ENCODE results near the gene MIDN.

The MIDN gene

DNA sequence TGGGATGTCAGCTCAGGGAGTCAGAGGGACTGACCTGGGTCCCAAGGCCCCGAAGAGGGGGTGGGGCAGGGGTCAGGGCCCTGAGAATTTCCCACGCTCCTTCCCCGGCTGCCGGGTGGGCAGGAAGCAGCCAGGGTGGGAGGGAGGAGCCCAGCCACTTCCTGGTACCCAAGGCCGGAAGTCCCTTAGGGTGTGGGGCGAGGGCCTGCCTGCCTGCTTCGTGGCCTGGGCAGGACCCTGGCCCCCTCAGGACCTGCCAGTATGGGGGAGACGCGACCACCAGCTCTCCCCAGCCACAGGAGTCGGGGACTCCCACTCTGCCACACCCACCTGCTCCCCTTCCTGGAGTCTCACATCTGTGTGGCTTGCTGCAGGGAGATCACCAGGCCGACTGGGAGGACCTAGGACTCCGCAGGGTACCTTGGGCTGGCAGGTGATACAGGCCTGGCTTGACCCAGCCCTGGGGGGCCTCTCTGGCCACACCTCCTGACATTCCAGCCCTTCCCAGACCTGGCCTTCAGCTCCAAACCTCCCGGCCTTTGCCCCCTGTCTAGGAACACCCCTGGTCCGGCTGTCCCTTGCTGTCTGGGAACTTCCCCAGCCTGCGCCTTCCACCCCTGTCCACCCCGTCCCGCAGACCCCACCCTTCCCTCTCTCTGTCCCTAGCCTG, 11.0 kb downstream of the MIDN start:
- no peak for DNase-seq

DNA sequence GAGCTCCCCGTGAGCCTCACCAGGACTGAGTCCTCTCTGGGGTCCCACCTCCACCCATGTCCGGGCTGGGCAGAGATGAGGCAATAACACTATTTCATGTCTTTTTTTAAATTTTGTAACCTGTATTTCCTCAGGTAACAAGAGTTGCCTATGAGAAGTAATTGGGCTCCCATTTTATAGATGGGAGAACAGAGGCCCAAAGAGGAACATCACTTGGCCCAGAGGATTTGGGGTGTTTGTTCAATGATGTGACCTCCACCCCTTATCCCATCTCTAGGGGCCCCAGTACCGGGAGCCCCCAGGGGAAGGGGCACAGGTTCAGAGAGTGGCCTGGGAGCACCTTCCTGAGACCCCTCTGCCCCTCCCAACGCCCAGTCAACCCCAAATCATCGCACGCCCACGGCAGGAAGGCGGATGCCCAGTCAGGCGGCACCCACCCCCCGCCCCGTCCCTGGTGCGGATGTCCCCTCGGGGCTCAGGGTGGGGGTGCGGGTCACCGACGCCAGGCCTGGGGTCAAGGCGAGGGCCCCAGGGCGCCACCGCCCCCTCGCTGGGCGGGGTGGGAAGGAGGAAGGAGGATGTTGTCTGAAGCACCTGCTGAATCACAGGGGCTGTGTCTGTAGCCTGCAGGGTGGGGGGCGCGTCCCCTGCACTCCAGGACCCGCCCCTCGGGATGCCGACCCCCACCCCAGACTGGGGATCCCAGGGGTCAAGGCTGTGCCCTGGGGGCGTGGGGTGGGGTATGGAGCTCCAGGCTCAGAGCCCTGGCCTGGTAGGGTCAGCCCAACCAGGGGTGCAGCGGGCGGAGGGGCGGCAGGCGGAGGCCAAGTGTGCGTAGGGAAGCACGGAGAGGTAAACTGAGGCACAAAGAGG, 11.7 kb downstream of the MIDN start:
- DNase-seq, result no peak

DNA sequence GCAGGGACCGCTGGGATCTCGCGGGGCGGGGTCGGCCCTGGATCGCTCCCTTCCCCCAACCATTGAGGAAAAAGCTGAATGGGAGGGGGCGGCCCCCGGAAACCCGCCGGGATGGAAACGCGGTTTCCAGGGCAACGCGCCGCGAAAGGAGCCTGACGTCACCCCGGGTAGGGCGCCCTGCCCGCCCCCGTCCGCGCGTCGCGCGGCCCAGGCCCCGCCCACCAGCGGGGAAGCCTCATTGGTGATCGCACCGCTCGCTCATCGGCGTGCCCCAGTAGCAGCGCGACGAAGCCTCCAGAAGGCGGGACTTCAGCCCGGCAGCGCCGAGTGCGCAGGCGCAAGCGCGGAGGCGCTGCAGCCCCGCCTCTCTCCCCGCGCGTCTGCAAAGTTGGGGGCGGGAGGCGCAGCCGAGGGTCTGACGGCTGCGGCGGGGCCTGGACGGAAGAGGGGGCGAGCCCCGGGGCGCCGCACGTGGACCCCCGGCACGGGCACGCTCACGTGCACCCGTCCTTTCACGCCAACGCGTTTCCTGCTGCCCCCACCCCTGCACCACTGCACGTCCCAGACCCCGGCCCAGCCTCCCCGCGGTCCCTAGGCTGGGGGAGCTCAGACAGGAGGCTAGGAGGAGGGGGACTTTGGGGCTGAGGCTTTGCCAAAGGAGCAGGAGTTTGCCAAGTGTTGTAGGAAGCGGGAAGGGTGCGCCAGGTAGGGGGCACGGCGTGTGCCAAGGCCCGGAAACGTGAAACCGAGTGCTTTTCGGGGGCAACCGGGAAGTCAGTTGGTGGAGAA, 12.6 kb downstream of the MIDN start:
- DNase-seq, result peak; percentile 95

DNA sequence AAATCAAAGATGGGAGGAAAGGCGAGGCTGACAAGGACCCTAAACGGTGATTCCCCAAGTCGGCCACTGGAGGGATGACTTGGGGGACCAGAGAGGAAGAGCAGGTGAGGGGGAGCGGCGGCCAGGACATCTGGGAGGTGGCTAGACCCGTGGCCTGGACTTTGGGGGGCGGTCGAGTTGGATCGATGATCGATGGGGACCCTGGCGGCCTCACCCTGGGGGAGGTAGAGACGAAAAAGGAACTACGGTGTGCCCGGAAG, 13.1 kb downstream of the MIDN start:
- DNase-seq, result no peak

DNA sequence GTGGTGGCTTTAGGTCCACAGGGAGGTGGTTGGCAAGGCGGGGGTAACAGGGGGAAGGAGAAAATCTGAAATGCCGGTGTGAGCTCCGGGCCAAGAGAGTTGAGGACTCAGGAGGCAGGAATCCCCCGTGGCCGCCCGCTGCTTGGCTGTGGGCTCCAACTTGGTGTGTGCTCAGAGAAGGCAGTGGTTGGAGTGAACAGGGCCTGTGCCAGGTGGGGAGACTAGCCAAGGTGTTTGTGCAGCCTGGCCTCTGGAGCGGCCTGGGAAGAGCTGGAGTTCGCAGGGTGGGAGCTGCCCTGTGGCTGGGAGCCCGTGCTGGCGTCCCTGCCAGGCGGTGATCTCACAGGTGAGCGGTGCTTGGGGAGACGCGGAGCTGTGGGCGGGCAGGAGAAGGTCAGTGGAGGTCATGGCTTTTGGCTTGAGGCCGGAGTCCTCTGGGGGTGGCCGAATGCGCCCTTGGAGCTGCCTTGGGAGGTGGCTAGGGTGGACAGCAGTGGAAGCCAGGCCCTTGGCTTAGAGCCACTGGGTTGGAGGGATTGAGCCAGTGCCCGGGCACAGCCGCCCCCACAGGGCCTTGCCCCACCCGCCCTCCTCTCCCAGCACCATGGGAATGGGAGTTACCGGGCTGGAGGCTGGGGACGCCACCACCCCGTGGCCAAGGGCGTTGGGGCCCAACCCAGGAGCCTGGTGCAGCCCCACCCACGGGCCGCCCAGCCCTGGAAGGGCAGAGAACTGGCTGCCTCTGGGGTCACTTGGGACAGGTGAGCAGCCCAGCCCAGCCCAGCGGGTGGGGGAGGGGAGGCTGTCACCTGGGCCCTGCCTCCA, 13.6 kb downstream of the MIDN start:
- DNase-seq, result no peak

DNA sequence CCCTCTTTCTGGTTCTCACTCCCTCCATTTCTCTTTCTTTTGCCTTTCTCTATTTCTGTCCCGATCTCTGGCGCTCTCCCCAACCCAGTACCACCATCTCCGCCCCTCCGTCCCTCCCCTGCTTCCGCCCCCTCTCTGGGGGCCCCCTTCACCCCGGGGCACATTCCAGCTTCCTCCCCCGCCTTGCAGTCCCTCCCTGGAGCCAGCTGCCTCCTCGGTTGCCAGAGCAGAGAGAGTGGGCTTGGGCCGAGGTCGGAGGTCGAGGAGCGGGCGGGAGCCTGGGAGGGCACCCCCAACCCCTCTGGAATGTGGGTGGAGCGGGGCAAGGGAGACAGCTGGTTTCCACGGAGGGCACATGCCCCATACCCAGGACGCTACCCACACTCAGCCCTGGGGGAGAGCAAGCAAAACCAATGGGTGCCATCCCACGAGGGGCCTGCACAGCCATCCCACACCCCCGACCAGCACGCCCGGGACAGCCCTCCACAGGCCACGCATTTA, 14.3 kb downstream of the MIDN start:
- DNase-seq, result no peak

DNA sequence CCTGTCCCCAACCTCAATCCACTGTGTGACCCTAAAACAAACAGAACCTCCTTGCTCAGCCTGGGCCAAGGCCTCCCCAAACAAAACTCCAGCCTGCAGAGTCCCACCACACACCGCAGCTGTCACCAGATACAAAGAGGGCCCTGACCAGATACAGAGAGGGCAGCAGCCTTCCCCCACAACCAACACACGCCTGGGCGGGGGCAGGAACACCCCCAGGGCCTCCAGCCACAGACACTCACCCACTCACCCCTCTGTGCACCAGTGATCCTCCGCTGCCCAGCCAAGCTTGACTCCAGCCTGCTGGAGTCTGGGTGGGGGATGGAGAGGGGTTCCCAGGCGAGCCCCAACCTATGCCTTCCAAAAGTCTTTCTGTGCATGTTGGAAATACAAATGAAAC, 14.8 kb downstream of the MIDN start:
- DNase-seq, result no peak

DNA sequence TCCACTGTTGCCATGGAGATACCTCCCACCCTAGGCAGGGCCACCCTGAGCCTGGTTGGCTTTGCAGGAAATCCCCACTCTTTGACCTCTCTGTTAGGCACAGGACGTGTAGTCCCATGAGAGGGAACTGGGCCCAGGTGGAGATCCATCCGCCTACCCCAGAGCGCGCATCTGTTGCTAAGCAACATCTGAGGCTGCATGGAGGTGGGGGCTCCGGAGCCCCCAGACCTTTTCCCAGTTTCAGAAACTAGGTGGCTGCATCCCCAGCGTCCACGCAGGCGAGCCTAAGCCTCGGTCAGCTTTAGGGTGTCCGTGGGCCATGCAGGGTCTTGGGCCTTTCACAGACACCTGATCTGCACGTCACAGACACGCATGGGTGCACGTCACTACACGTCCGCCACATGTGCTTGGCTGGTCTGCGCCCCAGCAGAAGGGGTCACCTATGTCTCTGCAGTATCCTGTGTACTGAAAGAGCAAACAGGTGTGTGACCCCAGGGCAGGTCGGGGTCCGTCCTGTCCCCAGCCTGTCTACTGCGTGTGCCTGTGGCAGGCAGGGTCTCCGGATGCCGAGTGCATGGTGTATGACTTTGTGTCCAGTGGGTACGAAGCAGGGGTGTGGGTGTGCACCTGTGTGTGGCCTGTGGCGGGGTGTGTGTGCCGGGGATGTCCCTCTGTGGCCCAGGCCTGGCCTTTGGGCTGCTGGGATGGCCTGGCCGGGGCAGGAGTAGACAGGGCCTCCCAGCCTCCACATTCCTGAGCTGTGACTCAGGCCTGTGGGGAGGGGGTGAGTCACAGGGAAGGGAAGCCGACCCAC, 16.6 kb downstream of the MIDN start:
- no peak for DNase-seq

DNA sequence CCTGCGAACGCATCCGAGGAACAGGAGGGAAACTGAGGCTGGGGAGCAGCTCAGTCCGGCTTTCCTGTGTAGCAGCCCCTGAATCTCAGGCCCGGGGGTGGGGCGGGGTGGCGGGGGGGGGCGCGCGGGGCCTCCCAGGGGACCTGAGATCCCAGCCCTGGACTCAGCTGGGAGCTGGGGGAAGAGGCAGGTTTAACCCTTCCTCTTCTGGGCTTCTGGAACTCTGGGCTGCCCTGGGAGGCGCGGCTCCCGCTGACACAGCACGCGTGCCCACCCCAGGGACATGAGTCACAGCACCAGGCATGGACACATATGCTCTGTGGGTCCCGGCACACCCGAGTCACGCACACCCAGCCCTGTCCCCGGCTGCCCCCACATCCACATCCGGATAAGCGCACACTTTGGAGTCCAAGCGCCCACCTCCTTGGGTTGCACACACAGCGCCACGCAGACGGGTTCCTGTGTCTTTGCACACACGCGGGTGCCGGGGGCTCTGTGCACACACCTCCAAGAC, 17.3 kb downstream of the MIDN start:
- no peak for DNase-seq

DNA sequence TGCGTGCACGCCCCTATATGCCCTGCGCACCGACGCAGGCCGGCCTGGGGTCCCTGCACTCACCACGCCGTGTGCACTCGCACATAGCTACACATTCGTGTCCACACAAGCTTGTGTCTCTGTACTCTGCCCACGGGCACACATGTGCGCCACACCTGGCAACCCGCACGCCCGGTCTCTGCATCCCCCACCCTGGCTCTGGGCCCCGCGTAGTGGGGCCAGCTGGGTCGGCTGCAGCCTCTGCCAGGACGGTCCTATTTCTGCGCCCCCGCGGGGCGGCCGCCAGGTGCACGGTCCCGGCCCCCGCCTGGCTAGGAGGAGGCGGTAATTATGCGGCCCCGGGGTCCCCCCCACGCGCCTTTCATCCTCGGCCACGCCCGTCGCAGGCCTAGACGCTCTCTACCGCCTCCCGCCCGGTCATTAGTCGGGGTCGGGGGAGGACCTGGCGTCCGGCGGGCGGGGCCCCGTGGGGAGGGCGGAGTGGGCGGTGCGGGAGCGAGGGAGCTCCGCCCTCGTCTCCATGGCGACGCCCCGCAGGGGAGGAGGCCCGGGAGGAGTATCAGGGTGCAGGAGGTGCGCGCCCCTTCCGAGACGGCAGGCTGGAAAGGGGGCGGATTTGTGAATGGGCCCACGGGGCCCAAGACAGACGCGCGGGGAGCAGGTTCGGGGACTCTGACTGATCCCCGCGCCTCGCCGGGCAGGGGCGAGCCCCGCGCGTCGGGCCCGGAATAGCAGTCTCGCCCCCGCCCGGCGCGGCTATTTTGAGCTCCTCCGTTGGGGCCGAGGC, 17.9 kb downstream of the MIDN start:
- DNase-seq, result peak; percentile 85

DNA sequence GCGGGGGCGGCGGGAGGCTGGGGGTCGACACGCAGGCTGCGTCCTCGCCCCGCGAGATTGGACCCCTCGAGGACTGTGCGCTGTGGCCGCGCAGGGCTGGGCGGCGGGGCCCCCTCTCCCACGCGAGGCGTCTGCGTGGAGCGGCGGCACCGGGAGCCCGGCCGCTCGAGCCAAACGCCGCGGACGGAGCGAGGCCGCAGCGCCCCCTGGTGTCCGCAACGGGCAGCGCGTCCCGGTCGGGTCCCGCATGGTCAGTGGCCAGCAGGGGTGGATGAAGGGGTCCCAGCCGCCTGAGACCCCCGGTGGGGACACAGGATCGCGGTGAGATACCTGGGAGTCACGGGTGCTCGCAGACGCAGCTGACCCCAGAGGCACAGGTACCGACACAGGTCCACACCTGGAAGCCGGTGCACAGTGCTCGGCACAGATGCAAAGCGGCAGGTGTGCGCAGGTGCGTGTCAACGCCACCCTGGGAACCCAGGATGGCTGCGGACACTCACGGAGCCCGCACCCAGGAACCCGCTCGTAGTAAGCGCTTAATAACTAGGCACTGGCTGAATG, 18.6 kb downstream of the MIDN start:
- peak; percentile 33 for DNase-seq

DNA sequence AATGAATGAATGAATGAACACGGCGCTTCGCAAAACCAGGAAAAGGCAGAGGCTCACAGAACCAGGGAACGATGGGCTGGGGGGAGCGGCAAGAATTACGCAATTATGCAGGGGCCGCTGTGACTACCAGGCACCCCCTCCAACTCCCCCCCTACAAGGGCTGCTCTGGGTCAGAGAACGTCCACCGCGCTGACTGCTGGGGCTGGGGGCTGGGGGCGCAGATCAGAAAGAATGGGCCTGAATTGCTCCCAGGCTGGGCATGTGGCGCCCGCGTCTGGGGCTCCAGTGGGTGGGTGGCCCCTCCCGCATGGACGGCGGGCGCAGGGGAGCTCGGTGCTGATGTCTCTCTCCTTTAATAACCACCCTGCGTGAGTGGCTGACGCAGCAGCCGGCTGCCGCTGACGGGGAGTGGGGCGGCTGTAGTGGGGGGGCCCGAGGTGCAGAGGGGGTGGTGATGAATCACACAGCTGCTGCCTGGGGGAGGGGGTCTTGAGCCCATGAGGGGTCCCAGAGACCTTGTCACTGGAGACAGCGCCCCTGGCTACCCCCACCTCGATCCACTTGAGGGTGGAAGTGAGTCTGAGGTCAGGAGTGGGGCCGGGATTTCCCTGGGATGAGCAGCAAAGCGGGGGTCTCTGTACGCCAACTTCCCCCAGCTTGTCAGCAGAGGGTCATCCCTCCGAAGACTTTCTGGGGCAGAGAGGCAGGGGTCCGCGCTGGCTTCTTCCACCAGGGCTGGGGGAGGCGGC, 19.3 kb downstream of the MIDN start:
- DNase-seq, result no peak

DNA sequence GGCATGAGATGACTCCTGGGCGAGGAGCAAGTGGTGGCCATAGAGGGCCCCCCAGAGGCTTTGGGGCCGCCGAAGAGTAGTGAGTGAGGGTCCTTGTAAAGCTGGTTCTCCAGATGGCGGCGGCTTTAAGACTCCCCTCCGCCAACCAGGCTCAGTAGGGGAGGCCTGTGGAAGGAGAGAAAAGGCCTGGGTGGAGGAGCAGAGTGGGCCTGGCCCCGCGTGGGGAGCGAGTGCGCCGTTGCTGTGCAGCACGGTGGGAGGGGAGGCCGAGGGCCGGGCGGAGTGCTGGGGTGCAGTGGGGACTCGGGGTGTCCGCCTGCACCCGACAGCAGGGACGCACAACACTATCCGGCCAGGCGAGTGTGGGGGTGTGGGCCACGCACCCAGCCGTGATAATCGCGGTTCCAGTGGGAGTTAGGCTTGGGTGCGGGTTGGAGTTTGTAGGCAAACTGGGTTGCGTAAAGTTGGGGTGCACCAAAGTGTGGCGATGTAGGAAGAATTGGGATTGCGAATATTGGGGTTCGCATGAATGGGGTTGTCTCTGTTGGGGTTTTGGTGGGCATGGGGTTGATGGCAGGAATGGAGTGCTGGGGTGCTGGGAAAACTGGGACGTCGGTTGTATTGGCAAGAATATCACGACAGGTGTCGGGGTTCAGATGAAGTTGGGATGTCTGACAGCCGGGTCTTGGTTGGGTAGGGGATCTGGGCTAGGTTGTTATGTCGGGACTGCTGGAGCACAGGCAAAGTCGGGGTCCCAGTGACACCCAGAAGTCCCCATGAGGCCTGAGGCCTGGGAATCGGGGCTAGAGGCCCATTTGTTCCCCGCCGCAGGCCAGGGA, 20.1 kb downstream of the MIDN start:
- DNase-seq, result no peak

DNA sequence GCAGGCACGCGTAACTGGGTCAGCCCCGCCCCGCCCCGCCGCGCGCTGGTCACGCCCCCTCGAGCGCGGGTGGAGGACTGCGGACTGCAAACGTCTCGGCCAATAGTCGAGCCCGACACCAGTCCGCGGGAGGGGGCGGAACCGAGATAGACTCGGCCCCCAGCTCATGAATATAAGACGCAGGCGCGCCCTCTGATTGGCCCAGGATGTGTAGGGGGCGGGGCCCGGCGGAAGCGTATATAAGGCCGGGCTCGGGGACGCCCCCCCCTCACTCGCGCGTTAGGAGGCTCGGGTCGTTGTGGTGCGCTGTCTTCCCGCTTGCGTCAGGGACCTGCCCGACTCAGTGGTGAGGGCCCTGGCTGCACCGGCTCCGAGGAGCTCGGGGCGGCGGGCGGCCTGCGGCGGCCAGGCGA, 20.7 kb downstream of the MIDN start, which contains the start of gene CIRBP:
Gene CIRBP, plus strand, starts transcription at position 268 of the 413 bp plus-strand sequence. CDS start 1,602 bp downstream, outside the sequence.
- peak; percentile 98 for DNase-seq

DNA sequence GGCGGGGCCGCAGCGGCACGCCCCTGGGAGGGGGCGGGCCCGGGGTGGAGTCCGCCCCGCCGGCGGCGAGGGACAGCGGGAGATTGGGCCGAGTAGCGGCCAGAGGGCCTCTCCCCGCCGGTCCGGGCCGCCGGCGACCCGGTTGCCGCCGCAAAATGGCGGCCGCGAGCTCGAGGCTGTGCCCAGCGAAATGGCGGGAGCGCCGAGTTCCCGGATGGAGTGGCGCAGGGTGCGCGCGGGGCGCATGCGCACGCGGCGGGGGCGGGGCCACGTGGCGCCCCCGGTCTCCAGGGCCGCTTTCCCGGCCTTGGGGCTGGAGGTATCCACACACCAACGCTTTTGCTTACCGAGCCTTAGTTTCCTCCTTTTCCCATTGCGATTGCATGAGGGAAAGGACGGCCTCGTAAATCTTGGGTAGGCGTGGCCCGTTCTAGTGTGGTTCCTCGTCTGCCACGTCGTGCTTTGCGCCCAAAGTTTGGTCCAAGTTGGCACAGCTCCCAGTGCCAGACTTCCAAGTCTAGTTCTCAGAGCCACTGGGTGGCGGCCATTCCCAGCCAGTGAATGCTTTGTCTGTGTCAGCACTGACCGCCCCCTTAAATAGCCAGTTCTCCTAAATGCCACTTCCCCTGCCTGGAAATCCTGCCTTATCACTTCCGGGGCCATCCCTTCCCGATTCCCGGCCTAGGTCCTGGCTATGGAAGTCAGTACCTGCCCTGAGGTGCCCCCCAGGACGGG, 21.3 kb downstream of the MIDN start:
- peak; percentile 75 for DNase-seq

DNA sequence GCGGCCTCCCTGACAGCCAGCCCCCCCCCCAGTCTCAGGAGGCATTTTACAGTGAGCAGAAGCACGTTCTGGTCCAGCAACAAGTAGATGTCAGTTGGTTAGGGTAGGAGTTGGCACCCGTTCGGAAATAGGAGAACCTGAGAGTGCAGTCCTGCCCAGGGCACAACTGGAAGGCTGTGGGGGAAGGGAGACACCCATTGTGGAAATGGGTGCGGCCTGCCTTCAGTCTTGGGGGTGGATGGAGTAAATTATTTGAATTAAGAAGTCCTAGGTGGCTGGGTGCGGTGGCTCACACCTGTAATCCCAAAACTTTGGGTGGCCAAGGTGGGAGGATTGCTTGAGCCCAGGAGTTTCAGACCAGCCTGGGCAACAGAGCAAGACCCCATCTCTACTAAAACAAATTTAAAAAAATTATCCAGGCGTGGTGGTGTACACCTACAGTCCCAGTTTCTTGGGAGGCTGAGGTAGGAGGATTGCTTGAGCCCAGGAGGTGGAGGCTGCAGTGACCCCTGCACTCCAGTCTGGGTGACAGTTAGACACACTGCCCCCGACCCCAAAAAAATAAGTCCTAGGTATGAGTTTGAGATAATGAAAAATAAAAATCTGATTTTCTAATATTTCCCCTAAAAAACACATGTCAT, 21.9 kb downstream of the MIDN start:
- DNase-seq, result no peak

DNA sequence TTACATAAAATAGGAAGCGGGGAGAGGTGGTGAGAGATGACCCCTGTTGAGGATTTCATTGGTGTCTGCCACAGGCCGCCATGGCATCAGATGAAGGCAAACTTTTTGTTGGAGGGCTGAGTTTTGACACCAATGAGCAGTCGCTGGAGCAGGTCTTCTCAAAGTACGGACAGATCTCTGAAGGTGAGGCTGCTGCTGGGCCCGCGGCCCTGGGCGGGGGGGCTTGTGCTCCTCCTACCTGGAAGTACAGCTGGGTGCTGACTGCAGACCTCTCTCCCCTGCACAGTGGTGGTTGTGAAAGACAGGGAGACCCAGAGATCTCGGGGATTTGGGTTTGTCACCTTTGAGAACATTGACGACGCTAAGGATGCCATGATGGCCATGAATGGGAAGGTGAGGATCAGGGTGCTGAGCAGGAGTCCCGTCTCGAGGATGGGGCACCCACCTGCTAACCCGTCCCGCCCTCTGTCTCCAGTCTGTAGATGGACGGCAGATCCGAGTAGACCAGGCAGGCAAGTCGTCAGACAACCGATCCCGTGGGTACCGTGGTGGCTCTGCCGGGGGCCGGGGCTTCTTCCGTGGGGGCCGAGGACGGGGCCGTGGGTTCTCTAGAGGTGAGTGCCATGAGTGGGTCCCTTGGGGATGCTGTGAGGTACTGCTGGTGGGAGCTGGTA, 22.6 kb downstream of the MIDN start:
- no peak for DNase-seq

Data from NCI-H1105 (cell line).